ENCODE measurements around the gene UAP1.

The UAP1 gene
- total RNA-seq = 34.3 to 45.4 reads per million in 2 experiments

GRCh38 chr1:162561616-162562469, at the start of gene UAP1:
Gene UAP1 (plus strand): TSS chr1:162561722. CDS start chr1:162566069, 4,347 bp downstream.
- DNase-seq (ENCODE audit: low read depth) = no peak

GRCh38 chr1:162527314-162527713, 34.2 kb upstream of the UAP1 start:
- DNase-seq (ENCODE audit: low read depth) = no peak

GRCh38 chr1:162530307-162530987, 31.1 kb upstream of the UAP1 start:
- no peak for DNase-seq (ENCODE audit: low read depth)

- no peak for DNase-seq (ENCODE audit: low read depth)
Observed at GRCh38 chr1:162530988-162531319, 30.6 kb upstream of the UAP1 start.

- DNase-seq (ENCODE audit: low read depth) = no peak
Observed at GRCh38 chr1:162535501-162535900, 26.0 kb upstream of the UAP1 start.

- no peak for DNase-seq (ENCODE audit: low read depth)
Observed at GRCh38 chr1:162536511-162536910, 25.0 kb upstream of the UAP1 start.

GRCh38 chr1:162537216-162537615, 24.3 kb upstream of the UAP1 start:
- DNase-seq (ENCODE audit: low read depth) = no peak

GRCh38 chr1:162538815-162539431, 22.6 kb upstream of the UAP1 start:
- DNase-seq (ENCODE audit: low read depth) = no peak

GRCh38 chr1:162541619-162542141, 19.8 kb upstream of the UAP1 start:
- no peak for DNase-seq (ENCODE audit: low read depth)

- DNase-seq (ENCODE audit: low read depth) = no peak
Observed at GRCh38 chr1:162543228-162543627, 18.3 kb upstream of the UAP1 start.

- no peak for DNase-seq (ENCODE audit: low read depth)
Observed at GRCh38 chr1:162548170-162548569, 13.4 kb upstream of the UAP1 start.

- DNase-seq (ENCODE audit: low read depth) = no peak
Observed at GRCh38 chr1:162549001-162549400, 12.5 kb upstream of the UAP1 start.

- DNase-seq (ENCODE audit: low read depth) = no peak
Observed at GRCh38 chr1:162550925-162551324, 10.6 kb upstream of the UAP1 start.

GRCh38 chr1:162551969-162552683, 9.4 kb upstream of the UAP1 start:
- no peak for DNase-seq (ENCODE audit: low read depth)

GRCh38 chr1:162552684-162553252, 8.8 kb upstream of the UAP1 start:
- DNase-seq (ENCODE audit: low read depth) = no peak

GRCh38 chr1:162554258-162554657, 7.3 kb upstream of the UAP1 start:
- DNase-seq (ENCODE audit: low read depth) = no peak

- DNase-seq (ENCODE audit: low read depth) = no peak
Observed at GRCh38 chr1:162557536-162557935, 4.0 kb upstream of the UAP1 start.

- no peak for DNase-seq (ENCODE audit: low read depth)
Observed at GRCh38 chr1:162560303-162561036, 1.1 kb upstream of the UAP1 start.

GRCh38 chr1:162561037-162561615, 396 bp upstream of the UAP1 start:
- DNase-seq (ENCODE audit: low read depth) = peak; percentile 97

- DNase-seq (ENCODE audit: low read depth) = no peak
Observed at GRCh38 chr1:162562470-162562828, 927 bp downstream of the UAP1 start.

GRCh38 chr1:162564762-162565218, 3.3 kb downstream of the UAP1 start:
- DNase-seq (ENCODE audit: low read depth) = no peak
